ENCODE measurements around the gene RRAS.

- no peak for TF ChIP-seq POLR2AphosphoS5 (IDR thresholded peaks at IDR 0.05)
- no peak for TF ChIP-seq CTCF (IDR thresholded peaks at IDR 0.05)
- TF ChIP-seq EP300 (IDR thresholded peaks at IDR 0.05) = no peak
- no peak for TF ChIP-seq POLR2A (IDR thresholded peaks at IDR 0.05)
These were observed 50.4 kb downstream of the RRAS start for GRCh38 chr19:49589502-49589905.

Measured in suprapubic skin (tissue), 4 donors.